ENCODE measurements around the gene LIFR.

Gene LIFR

GRCh38 chr5:38595132-38595745 is 38.8 kb upstream of the LIFR start:
- peak; percentile 88 for DNase-seq (ENCODE audit: low read depth, low spot score)
- H3K4me3 ChIP-seq (ENCODE audit: low read depth, low read length) = no peak overlapping the region
- CTCF ChIA-PET = interaction anchor here (1.1 to 2.1 kb wide), 3 partner anchors 212 to 214 kb away, joined by 4 to 7 read pairs (median 4); no protein-coding TSS in a partner anchor
- POLR2A ChIA-PET = no interaction called here
- no peak for TF ChIP-seq CTCF (IDR thresholded peaks at IDR 0.05; ENCODE audit: insufficient read depth, low read length, missing control alignments)

- ChIA-PET CTCF (interaction anchor here (0.9 to 1.4 kb wide), 4 partner anchors 152 to 216 kb away, joined by 3 to 4 read pairs (median 4); no protein-coding TSS in a partner anchor), POLR2A (no interaction called here)
- TF ChIP-seq CTCF (IDR thresholded peaks at IDR 0.05; ENCODE audit: insufficient read depth, low read length, missing control alignments) = no peak
- DNase-seq (ENCODE audit: low read depth, low spot score) = no peak
- H3K4me3 ChIP-seq (ENCODE audit: low read depth, low read length) = no peak overlapping the region
These were observed 37.5 kb upstream of the LIFR start for GRCh38 chr5:38593959-38594358.

GRCh38 chr5:38591523-38591849 is 35.0 kb upstream of the LIFR start:
- no peak for DNase-seq (ENCODE audit: low read depth, low spot score)
- CTCF ChIA-PET = interaction anchor here (1.7 kb wide), 1 partner anchor 12 kb away, joined by 4 read pairs; no protein-coding TSS in a partner anchor
- TF ChIP-seq CTCF (IDR thresholded peaks at IDR 0.05; ENCODE audit: insufficient read depth, low read length, missing control alignments) = no peak
- H3K4me3 ChIP-seq (ENCODE audit: low read depth, low read length) = no peak overlapping the region
- POLR2A ChIA-PET = no interaction called here

- POLR2A ChIA-PET = no interaction called here
- no peak overlapping the region for H3K4me3 ChIP-seq (ENCODE audit: low read depth, low read length)
- no peak for TF ChIP-seq CTCF (IDR thresholded peaks at IDR 0.05; ENCODE audit: insufficient read depth, low read length, missing control alignments)
- CTCF ChIA-PET = interaction anchor here (1.7 kb wide), 1 partner anchor 11 kb away, joined by 4 read pairs; no protein-coding TSS in a partner anchor
- DNase-seq (ENCODE audit: low read depth, low spot score) = no peak
These were observed 34.5 kb upstream of the LIFR start for GRCh38 chr5:38590838-38591522.

- TF ChIP-seq CTCF (IDR thresholded peaks at IDR 0.05; ENCODE audit: insufficient read depth, low read length, missing control alignments) = no peak
- ChIA-PET CTCF (interaction anchor here (1.4 to 1.5 kb wide), 2 partner anchors 9 to 220 kb away, joined by 6 read pairs; no protein-coding TSS in a partner anchor), POLR2A (no interaction called here)
- DNase-seq (ENCODE audit: low read depth, low spot score) = no peak
- H3K4me3 ChIP-seq (ENCODE audit: low read depth, low read length) = no peak overlapping the region
These were observed 33.2 kb upstream of the LIFR start for GRCh38 chr5:38589629-38590028.

- POLR2A ChIA-PET = no interaction called here
- no peak for TF ChIP-seq CTCF (IDR thresholded peaks at IDR 0.05; ENCODE audit: insufficient read depth, low read length, missing control alignments)
- DNase-seq (ENCODE audit: low read depth, low spot score) = no peak
- CTCF ChIA-PET = no interaction called here
- no peak overlapping the region for H3K4me3 ChIP-seq (ENCODE audit: low read depth, low read length)
These were observed 29.4 kb upstream of the LIFR start for GRCh38 chr5:38585816-38586215.
